GM23338 (cell line): ENCODE measurements around the gene SLC25A25. TPM values are rescaled to one million over a fixed set of nuclear protein-coding genes. Genes with fewer than 3 reads are reported as not detected.

Experiments
- ATAC-seq: fragments of 200-7000 bp; cut with Tn5 transposase; 3 replicates; pipeline ENCODE4 v1.9.1; 2020
- DNase-seq: peaks from one replicate; pipeline ENCODE4 v3.0.0-alpha.2; 2015; ENCODE audit warnings: low spot score
- H2AFZ ChIP-seq: fragments of 200-600 bp; sonication (generic); 2 replicates; pipeline ENCODE4 v1.8.0; 2016; ENCODE audit warnings: antibody characterized with exemption, mild to moderate bottlenecking, moderate library complexity
- H3F3A ChIP-seq: fragments of 200-600 bp; sonication (generic); replicated peaks from 2 replicates; pipeline ENCODE4 v1.8.0; 2017; ENCODE audit warnings: antibody characterized with exemption, mixed run types, low read depth
- H3K27ac ChIP-seq: fragments of 200-600 bp; sonication (generic); 2 replicates; pipeline ENCODE4 v1.6.1; 2016; ENCODE audit warnings: low read depth
- H3K27me3 ChIP-seq: fragments of 200-600 bp; sonication (generic); 2 replicates; pipeline ENCODE4 v1.8.0; 2016; ENCODE audit warnings: mild to moderate bottlenecking, mixed run types, moderate library complexity; ENCODE audit not compliant: insufficient read depth
- H3K36me3 ChIP-seq: fragments of 200-600 bp; sonication (generic); 2 replicates; pipeline ENCODE4 v1.8.0; 2016; ENCODE audit warnings: mild to moderate bottlenecking; ENCODE audit not compliant: insufficient read depth
- H3K4me1 ChIP-seq: fragments of 200-600 bp; sonication (generic); 2 replicates; pipeline ENCODE4 v1.8.0; 2016; ENCODE audit warnings: mild to moderate bottlenecking, moderate library complexity; ENCODE audit not compliant: insufficient read depth
- H3K4me2 ChIP-seq: fragments of 200-600 bp; sonication (generic); 2 replicates; pipeline ENCODE4 v1.7.1; 2017; ENCODE audit warnings: mixed run types
- H3K4me3 ChIP-seq: fragments of 200-600 bp; sonication (generic); 2 replicates; pipeline ENCODE4 v1.6.1; 2016; ENCODE audit warnings: mixed run types
- H3K79me2 ChIP-seq: fragments of 200-600 bp; sonication (generic); replicated peaks from 2 replicates; pipeline ENCODE4 v1.8.0; 2017; ENCODE audit warnings: mild to moderate bottlenecking; ENCODE audit not compliant: insufficient read depth
- H3K9me2 ChIP-seq: fragments of 200-600 bp; sonication (generic); 2 replicates; pipeline ENCODE4 v1.8.0; 2017; ENCODE audit not compliant: insufficient read depth
- H4K20me1 ChIP-seq: fragments of 200-600 bp; sonication (generic); replicated peaks from 2 replicates; pipeline ENCODE4 v1.8.0; 2017; ENCODE audit warnings: mild to moderate bottlenecking; ENCODE audit not compliant: insufficient read depth
- H3K27ac Mint-ChIP-seq: 2 replicates; pipeline ENCODE4 v1.8.0; 2020; ENCODE audit warnings: inconsistent platforms, mild to moderate bottlenecking, moderate library complexity, mixed read lengths
- H3K27me3 Mint-ChIP-seq: 3 replicates; pipeline ENCODE4 v1.8.0; 2022; ENCODE audit warnings: low read depth, mild to moderate bottlenecking, moderate library complexity, mixed read lengths, inconsistent platforms; ENCODE audit not compliant: insufficient read depth, poor library complexity
- H3K36me3 Mint-ChIP-seq: 3 replicates; pipeline ENCODE4 v1.8.0; 2021; ENCODE audit warnings: low read depth, mild to moderate bottlenecking, inconsistent platforms, moderate library complexity, mixed read lengths
- H3K4me1 Mint-ChIP-seq: 3 replicates; pipeline ENCODE4 v1.8.0; 2020; ENCODE audit warnings: mild to moderate bottlenecking, inconsistent platforms, mixed read lengths
- H3K4me3 Mint-ChIP-seq: 3 replicates; pipeline ENCODE4 v1.8.0; 2021; ENCODE audit warnings: moderate library complexity, mild to moderate bottlenecking, inconsistent platforms, mixed read lengths
- H3K9me3 Mint-ChIP-seq: 3 replicates; pipeline ENCODE4 v1.8.0; 2020; ENCODE audit warnings: moderate library complexity, mild to moderate bottlenecking, inconsistent platforms, mixed read lengths
- CREB1 ChIP-seq: fragments of 250-450 bp; sonication (Bioruptor Pico); IDR thresholded peaks from 2 replicates; pipeline ENCODE4 v1.5.0; 2020; ENCODE audit warnings: low read depth, mild to moderate bottlenecking, moderate library complexity
- ZNF462 ChIP-seq: fragments of 250-450 bp; sonication (Bioruptor Pico); IDR thresholded peaks from 2 replicates; pipeline ENCODE4 v1.5.0; 2020; ENCODE audit warnings: mild to moderate bottlenecking, moderate library complexity
- polyA plus RNA-seq: library from polyadenylated mRNA; unstranded; fragments of >200 nt; fragmentation: Nextera tagmentation; extraction: Ambion mirVana; gene quantifications from 2 replicates; pipeline ENCODE4 v1.2.1, GENCODE V29; 2016
- total RNA-seq: library from RNA; depleted of rRNA; stranded (reverse); fragments of >200 nt; shearing (Covaris generic); gene quantifications from 2 replicates; pipeline ENCODE4 v1.2.3, GENCODE V29; 2014
- TF ChIP-seq, protein P1 (sequence below), 2 experiments: fragments of 200-600 bp in 1 of 2; sonication (generic) in 1 of 2; conservative IDR thresholded peaks; 2 replicates each; pipeline versions ENCODE4 v1.5.1 to v1.6.1; 2016 to 2017; ENCODE audit warnings: antibody characterized with exemption in 2 of 2, low read depth in 2 of 2, mild to moderate bottlenecking in 2 of 2, moderate library complexity in 1 of 2

The SLC25A25 gene
- total and polyA plus RNA-seq, 2 experiments from 2014 or later, result 7.1 to 27.0 TPM

- no peak for TF ChIP-seq ZNF462 (CRISPR knock-in tag)
Measured at GRCh38 chr9:128087262-128087661, 19.2 kb downstream of the SLC25A25 start (continued).

DNA sequence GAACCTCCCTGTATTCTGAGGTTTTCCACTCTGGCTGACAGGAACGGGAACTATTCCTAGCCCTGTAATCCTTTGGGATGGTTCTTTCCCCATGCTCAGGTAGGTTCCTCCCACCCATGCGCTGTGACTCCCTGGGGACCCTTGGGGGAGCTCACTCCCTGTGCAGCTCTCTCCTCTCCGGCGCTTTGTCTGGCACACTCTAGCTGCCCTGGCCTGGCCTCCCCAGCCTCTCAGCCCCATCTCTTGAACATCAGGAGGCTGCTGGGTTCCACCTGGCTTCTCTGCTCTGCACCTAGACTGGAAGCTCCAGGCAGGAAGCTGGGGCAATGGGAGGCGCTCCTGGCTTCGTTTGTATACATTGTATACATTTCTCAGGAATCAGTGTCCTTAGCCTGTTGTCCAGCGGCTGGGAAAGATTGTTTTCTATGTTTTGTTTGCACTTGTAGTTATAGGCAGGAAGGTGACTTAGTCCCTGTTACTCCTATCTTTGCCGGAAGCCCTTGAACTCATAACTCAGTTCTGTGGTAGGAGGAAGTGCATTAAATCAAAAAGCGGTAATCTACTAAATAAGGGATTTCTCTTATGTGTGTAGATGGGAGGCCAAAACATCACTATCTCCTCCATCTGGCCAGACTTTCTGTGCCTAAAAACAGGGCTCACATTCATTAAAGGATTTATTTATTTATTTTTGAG is 20.4 kb downstream of the SLC25A25 start:
- Histone ChIP-seq H2AFZ (no peak overlapping the region), H3K4me2 (no peak overlapping the region), H4K20me1 (peaks cover 6% of the 10 kb centered on the region), H3F3A (peaks cover 5% of the 10 kb centered on the region; the same call in 1 of the 2 replicates), H3K79me2 (peaks cover 55% of the 10 kb centered on the region), H3K4me3 (no peak overlapping the region), H3K9me2 (no peaks in the 10 kb centered on the region), H3K27me3 (no peaks in the 10 kb centered on the region), H3K36me3 (no peaks in the 10 kb centered on the region; the same call in 1 of the 2 replicates), H3K27ac (peak overlapping the region; percentile 26; the same call in 1 of the 2 replicates), H3K4me1 (no peaks in the 10 kb centered on the region; the same call in 1 of the 2 replicates)
- DNase-seq (no peak), ATAC-seq (no peak)
- no peak for TF ChIP-seq CREB1 (CRISPR knock-in tag)
- TF ChIP-seq, protein P1, sequence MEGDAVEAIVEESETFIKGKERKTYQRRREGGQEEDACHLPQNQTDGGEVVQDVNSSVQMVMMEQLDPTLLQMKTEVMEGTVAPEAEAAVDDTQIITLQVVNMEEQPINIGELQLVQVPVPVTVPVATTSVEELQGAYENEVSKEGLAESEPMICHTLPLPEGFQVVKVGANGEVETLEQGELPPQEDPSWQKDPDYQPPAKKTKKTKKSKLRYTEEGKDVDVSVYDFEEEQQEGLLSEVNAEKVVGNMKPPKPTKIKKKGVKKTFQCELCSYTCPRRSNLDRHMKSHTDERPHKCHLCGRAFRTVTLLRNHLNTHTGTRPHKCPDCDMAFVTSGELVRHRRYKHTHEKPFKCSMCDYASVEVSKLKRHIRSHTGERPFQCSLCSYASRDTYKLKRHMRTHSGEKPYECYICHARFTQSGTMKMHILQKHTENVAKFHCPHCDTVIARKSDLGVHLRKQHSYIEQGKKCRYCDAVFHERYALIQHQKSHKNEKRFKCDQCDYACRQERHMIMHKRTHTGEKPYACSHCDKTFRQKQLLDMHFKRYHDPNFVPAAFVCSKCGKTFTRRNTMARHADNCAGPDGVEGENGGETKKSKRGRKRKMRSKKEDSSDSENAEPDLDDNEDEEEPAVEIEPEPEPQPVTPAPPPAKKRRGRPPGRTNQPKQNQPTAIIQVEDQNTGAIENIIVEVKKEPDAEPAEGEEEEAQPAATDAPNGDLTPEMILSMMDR (conservative IDR thresholded peaks at IDR 0.05; ENCODE audit: low read depth in 2 of 2), result no peak; a peak in 1 of 4 replicates
- H3K27me3 Mint-ChIP-seq, result peaks cover 7% of the 10 kb centered on the region
- H3K9me3 Mint-ChIP-seq, result no peaks in the 10 kb centered on the region
- no peak overlapping the region for H3K27ac Mint-ChIP-seq
- no peak overlapping the region for H3K4me3 Mint-ChIP-seq
- peaks cover 19% of the 10 kb centered on the region for H3K4me1 Mint-ChIP-seq
- H3K36me3 Mint-ChIP-seq, result peaks cover 6% of the 10 kb centered on the region; the same call in 2 of the 3 replicates
